ENCODE measurements around the gene GPC5. TPM values are rescaled to one million over a fixed set of nuclear protein-coding genes. Genes with fewer than 3 reads are reported as not detected.

GPC5 gene
- total RNA-seq, 4 donors from 2014 or later: not detected

DNA sequence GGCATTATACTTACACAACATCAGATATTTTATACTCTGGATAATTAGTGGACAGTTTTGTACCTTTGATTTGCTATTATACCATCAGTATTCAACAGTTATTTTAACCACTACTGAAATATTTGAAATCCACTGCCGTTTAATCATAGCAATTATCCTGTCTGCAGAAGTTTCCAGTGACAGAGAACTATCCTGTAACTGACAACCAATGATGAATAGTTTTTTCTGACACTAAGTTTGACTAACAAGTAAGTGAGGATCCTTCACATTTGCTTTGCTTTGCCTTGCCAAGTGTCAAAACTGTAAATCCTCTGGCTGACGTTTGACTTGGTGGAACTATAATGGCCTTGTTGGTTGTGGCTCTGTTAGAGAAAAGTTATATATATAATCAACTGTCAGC lies 410.7 kb downstream of the GPC5 start:
- ATAC-seq: no peak
- Histone ChIP-seq H3K4me1 (no peaks in the 10 kb centered on the region), H3K27me3 (no peaks in the 10 kb centered on the region), H3K9me3 (no peaks in the 10 kb centered on the region), H3K36me3 (no peaks in the 10 kb centered on the region), H3K27ac (no peak overlapping the region), H3K4me3 (no peak overlapping the region)
- intact Hi-C loops (cut with DNase I; ENCODE audit: low total_unique reads) (no loop called here), in situ Hi-C loops (cut with MboI; ENCODE audit: low sequenced_read_pairs in 4 of 4) (no loop called here)
- no peak for TF ChIP-seq POLR2A (IDR thresholded peaks at IDR 0.05)
- TF ChIP-seq, protein P1, sequence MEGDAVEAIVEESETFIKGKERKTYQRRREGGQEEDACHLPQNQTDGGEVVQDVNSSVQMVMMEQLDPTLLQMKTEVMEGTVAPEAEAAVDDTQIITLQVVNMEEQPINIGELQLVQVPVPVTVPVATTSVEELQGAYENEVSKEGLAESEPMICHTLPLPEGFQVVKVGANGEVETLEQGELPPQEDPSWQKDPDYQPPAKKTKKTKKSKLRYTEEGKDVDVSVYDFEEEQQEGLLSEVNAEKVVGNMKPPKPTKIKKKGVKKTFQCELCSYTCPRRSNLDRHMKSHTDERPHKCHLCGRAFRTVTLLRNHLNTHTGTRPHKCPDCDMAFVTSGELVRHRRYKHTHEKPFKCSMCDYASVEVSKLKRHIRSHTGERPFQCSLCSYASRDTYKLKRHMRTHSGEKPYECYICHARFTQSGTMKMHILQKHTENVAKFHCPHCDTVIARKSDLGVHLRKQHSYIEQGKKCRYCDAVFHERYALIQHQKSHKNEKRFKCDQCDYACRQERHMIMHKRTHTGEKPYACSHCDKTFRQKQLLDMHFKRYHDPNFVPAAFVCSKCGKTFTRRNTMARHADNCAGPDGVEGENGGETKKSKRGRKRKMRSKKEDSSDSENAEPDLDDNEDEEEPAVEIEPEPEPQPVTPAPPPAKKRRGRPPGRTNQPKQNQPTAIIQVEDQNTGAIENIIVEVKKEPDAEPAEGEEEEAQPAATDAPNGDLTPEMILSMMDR (IDR thresholded peaks at IDR 0.05 in 4 of 5, conservative IDR thresholded peaks at IDR 0.05 in 1 of 5): no peak
- no peak for DNase-seq

- no peak overlapping the region for H3K27ac ChIP-seq
- H3K4me1 ChIP-seq: peaks cover 0 to 4% of the 10 kb centered on the region in 2 donors
- H3K9me3 ChIP-seq: no peaks in the 10 kb centered on the region
- no peaks in the 10 kb centered on the region for H3K36me3 ChIP-seq
- in situ Hi-C loops (cut with MboI; ENCODE audit: low sequenced_read_pairs in 4 of 4): no loop called here
- ATAC-seq: no peak
- TF ChIP-seq POLR2A (IDR thresholded peaks at IDR 0.05): no peak
- TF ChIP-seq, protein P1 (IDR thresholded peaks at IDR 0.05 in 4 of 5, conservative IDR thresholded peaks at IDR 0.05 in 1 of 5): no peak
- intact Hi-C loops (cut with DNase I; ENCODE audit: low total_unique reads): no loop called here
- no peak overlapping the region for H3K4me3 ChIP-seq
- DNase-seq: no peak
- no peaks in the 10 kb centered on the region for H3K27me3 ChIP-seq
Observed at GRCh38 chr13:91813253-91813652, 414.8 kb downstream of the GPC5 start.

DNA sequence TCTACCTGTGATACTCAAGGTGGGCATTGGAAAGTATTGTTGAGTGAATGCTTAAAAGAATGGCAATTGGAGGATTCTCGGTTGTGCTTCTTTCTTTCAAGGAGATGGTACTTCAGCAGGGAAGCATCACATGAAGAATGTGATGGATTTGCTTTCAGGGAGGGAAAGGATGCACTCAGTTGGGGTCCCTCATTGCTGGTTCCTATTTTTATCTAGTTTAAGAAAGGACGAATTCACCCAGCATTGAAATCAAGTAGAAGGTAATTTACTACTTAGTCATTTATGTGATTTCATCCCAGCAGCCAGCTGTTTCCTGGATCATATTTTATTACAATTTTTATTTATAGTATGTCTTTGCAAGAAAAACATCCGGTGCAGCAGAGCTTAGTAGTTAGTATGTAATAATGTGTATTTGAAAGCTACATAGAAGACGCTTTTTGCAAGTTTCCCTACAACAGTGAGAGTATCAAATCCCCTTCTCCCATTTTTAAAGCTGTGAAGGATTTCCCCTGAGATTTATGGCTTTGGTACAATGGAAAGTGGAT lies 417.9 kb downstream of the GPC5 start:
- DNase-seq (no peak), ATAC-seq (no peak)
- Histone ChIP-seq H3K4me3 (no peak overlapping the region), H3K36me3 (no peaks in the 10 kb centered on the region), H3K27ac (no peak overlapping the region), H3K9me3 (no peaks in the 10 kb centered on the region), H3K4me1 (peaks cover 0 to 4% of the 10 kb centered on the region in 2 donors), H3K27me3 (no peaks in the 10 kb centered on the region)
- intact Hi-C loops (cut with DNase I; ENCODE audit: low total_unique reads) (no loop called here), in situ Hi-C loops (cut with MboI; ENCODE audit: low sequenced_read_pairs in 4 of 4) (no loop called here)
- no peak for TF ChIP-seq POLR2A (IDR thresholded peaks at IDR 0.05)
- TF ChIP-seq, protein P1 (IDR thresholded peaks at IDR 0.05 in 4 of 5, conservative IDR thresholded peaks at IDR 0.05 in 1 of 5): no peak

- in situ Hi-C loops (cut with MboI; ENCODE audit: low sequenced_read_pairs in 4 of 4): no loop called here
- H3K9me3 ChIP-seq: no peaks in the 10 kb centered on the region
- DNase-seq: no peak
- no peak for TF ChIP-seq POLR2A (IDR thresholded peaks at IDR 0.05)
- TF ChIP-seq, protein P1 (IDR thresholded peaks at IDR 0.05 in 4 of 5, conservative IDR thresholded peaks at IDR 0.05 in 1 of 5): no peak
- intact Hi-C loops (cut with DNase I; ENCODE audit: low total_unique reads): no loop called here
- H3K27ac ChIP-seq: no peak overlapping the region
- ATAC-seq: no peak
- no peak overlapping the region for H3K4me3 ChIP-seq
- no peaks in the 10 kb centered on the region for H3K27me3 ChIP-seq
- H3K4me1 ChIP-seq: peaks cover 0 to 4% of the 10 kb centered on the region in 2 donors
- H3K36me3 ChIP-seq: no peaks in the 10 kb centered on the region
Observed at GRCh38 chr13:91817250-91817649, 418.8 kb downstream of the GPC5 start.

DNA sequence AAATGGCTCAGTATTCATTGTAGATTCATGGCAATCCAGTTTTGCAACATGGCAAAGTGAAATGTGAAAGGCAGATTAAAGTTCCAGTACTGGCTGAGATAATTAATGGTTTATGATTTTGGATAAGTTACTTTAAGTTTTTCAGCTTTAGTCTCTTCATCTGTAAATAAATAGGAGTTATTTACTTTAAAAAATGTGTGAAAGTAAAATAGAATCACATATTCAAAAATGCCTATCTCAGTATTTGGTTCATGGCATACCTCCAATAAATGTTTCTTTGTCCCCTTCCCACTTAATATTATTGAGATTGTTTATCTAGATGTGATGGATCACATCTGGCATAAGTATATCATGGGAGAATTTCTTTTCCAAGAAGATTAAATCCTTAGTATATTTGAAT lies 426.0 kb downstream of the GPC5 start:
- H3K4me3 ChIP-seq: no peak overlapping the region
- no peaks in the 10 kb centered on the region for H3K9me3 ChIP-seq
- no peak for ATAC-seq
- intact Hi-C loops (cut with DNase I; ENCODE audit: low total_unique reads): no loop called here
- no peak overlapping the region for H3K27ac ChIP-seq
- H3K27me3 ChIP-seq: no peaks in the 10 kb centered on the region
- TF ChIP-seq, protein P1 (IDR thresholded peaks at IDR 0.05 in 4 of 5, conservative IDR thresholded peaks at IDR 0.05 in 1 of 5): no peak
- TF ChIP-seq POLR2A (IDR thresholded peaks at IDR 0.05): no peak
- in situ Hi-C loops (cut with MboI; ENCODE audit: low sequenced_read_pairs in 4 of 4): no loop called here
- no peak for DNase-seq
- H3K4me1 ChIP-seq: no peaks in the 10 kb centered on the region
- no peaks in the 10 kb centered on the region for H3K36me3 ChIP-seq

Measured in gastrocnemius medialis (tissue), 4 donors.